GM12878 (cell line): ENCODE results near the gene MSL1. TPM values are rescaled to one million over a fixed set of nuclear protein-coding genes. Genes with fewer than 3 reads are reported as not detected.
A peak's percentile ranks its signal among the peaks of the same experiment; 100 is the strongest.

Experiments
- DPF2 ChIP-seq: fragments of 450-650 bp; IDR thresholded peaks from 2 replicates; pipeline ENCODE4 v1.6.1; 2017; ENCODE audit warnings: mild to moderate bottlenecking
- IRF4 ChIP-seq: IDR thresholded peaks from 2 replicates; pipeline ENCODE4 v1.6.1; 2011; ENCODE audit warnings: low read depth, low read length
- JUND ChIP-seq: IDR thresholded peaks from 2 replicates; pipeline ENCODE4 v1.6.1; 2012; ENCODE audit warnings: low read depth, mild to moderate bottlenecking, low read length, improper control_type of control experiment, moderate library complexity
- LARP7 ChIP-seq: fragments of 450-650 bp; IDR thresholded peaks from 2 replicates; pipeline ENCODE4 v1.6.1; 2017; ENCODE audit warnings: mild to moderate bottlenecking
- NFYA ChIP-seq: IDR thresholded peaks from 2 replicates; pipeline ENCODE4 v1.6.1; 2011; ENCODE audit warnings: low read depth, mild to moderate bottlenecking, low read length, improper control_type of control experiment, borderline replicate concordance
- NR2C2 ChIP-seq: IDR thresholded peaks from 2 replicates; pipeline ENCODE4 v1.6.1; 2011; ENCODE audit warnings: borderline replicate concordance, low read depth; ENCODE audit not compliant: control insufficient read depth, insufficient read length
- NRF1 ChIP-seq: conservative IDR thresholded peaks from 2 replicates; pipeline ENCODE4 v1.6.1; 2011; ENCODE audit warnings: mild to moderate bottlenecking, low read depth, low read length, improper control_type of control experiment
- RBBP5 ChIP-seq: fragments of 200-600 bp; sonication (generic); conservative IDR thresholded peaks from 2 replicates; pipeline ENCODE4 v1.6.1; 2016
- SMAD5 ChIP-seq: IDR thresholded peaks from 2 replicates; pipeline ENCODE4 v1.6.1; 2016; ENCODE audit warnings: antibody characterized with exemption, low read depth
- SPI1 ChIP-seq: IDR thresholded peaks from 2 replicates; pipeline ENCODE4 v1.6.1; 2011; ENCODE audit warnings: low read depth, mild to moderate bottlenecking, low read length, moderate library complexity, borderline replicate concordance; ENCODE audit not compliant: insufficient read depth
- ZNF217 ChIP-seq: fragments of 450-650 bp; IDR thresholded peaks from 2 replicates; pipeline ENCODE4 v1.6.1; 2017; ENCODE audit warnings: antibody characterized with exemption, mild to moderate bottlenecking
- polyA plus RNA-seq, 11 experiments: library from polyadenylated mRNA; depleted of rRNA in 4 of 11; unstranded in 6 of 11; stranded (reverse) in 5 of 11; fragments of >200 nt; fragmentation: Nextera tagmentation in 4 of 11; fragmentation: Illumina TruSeq in 1 of 11; extraction: Ambion mirVana in 4 of 11; extraction: Trizol in 1 of 11; gene quantifications; 1 replicate in 1 of 11; 2 replicates in 10 of 11; pipeline versions ENCODE4 v1.2.1 to v1.2.3, GENCODE V29; 2011 to 2016; ENCODE audit warnings: inconsistent platforms in 2 of 11, missing spikeins in 2 of 11, low read depth in 1 of 11
- total RNA-seq, 4 experiments: library from RNA; depleted of rRNA in 3 of 4; stranded (reverse); fragments of >200 nt in 3 of 4; fragmentation: Illumina TruSeq in 1 of 4; extraction: Trizol in 1 of 4; gene quantifications; 2 replicates each; pipeline versions ENCODE4 v1.2.1 to v1.2.3, GENCODE V29; 2013 to 2021
- TF ChIP-seq, protein P1 (sequence below): fragments of 450-650 bp; IDR thresholded peaks from 2 replicates; pipeline ENCODE4 v1.6.1; 2017; ENCODE audit warnings: borderline replicate concordance
- TF ChIP-seq, protein P2 (sequence below), 3 experiments: IDR thresholded peaks in 2 of 3; conservative IDR thresholded peaks in 1 of 3; 2 replicates each; pipeline ENCODE4 v1.5.1; 2011; ENCODE audit warnings: low read depth in 3 of 3, low read length in 3 of 3, mild to moderate bottlenecking in 3 of 3, control low read depth in 2 of 3, moderate library complexity in 2 of 3, inconsistent platforms in 1 of 3, mixed read lengths in 1 of 3; ENCODE audit not compliant: control insufficient read depth in 2 of 3, insufficient read depth in 1 of 3; ENCODE audit errors: extremely low read depth in 1 of 3
- TF ChIP-seq, protein P3 (sequence below): IDR thresholded peaks from 2 replicates; pipeline ENCODE4 v1.6.1; 2011; ENCODE audit warnings: low read depth, low read length, improper control_type of control experiment, borderline replicate concordance
- TF ChIP-seq, protein P4 (sequence below): IDR thresholded peaks from 2 replicates; pipeline ENCODE4 v1.6.1; 2012; ENCODE audit warnings: low read length, inconsistent platforms
- TF ChIP-seq, protein P5 (sequence below): fragments of 450-650 bp; formaldehyde crosslinking; IDR thresholded peaks from 2 replicates; pipeline ENCODE4 v1.4.0; 2020; ENCODE audit warnings: mild to moderate bottlenecking, moderate library complexity
- TF ChIP-seq, protein P6 (sequence below): IDR thresholded peaks from 2 replicates; pipeline ENCODE4 v1.6.1; 2012; ENCODE audit warnings: low read depth, low read length, improper control_type of control experiment

MSL1 gene
- total and polyA plus RNA-seq, 10 of the 15 experiments (the other 5 are each of a cell fraction or from before 2014, with no cell fraction given) = 6.1 to 95.2 (median 51.8) TPM

DNA sequence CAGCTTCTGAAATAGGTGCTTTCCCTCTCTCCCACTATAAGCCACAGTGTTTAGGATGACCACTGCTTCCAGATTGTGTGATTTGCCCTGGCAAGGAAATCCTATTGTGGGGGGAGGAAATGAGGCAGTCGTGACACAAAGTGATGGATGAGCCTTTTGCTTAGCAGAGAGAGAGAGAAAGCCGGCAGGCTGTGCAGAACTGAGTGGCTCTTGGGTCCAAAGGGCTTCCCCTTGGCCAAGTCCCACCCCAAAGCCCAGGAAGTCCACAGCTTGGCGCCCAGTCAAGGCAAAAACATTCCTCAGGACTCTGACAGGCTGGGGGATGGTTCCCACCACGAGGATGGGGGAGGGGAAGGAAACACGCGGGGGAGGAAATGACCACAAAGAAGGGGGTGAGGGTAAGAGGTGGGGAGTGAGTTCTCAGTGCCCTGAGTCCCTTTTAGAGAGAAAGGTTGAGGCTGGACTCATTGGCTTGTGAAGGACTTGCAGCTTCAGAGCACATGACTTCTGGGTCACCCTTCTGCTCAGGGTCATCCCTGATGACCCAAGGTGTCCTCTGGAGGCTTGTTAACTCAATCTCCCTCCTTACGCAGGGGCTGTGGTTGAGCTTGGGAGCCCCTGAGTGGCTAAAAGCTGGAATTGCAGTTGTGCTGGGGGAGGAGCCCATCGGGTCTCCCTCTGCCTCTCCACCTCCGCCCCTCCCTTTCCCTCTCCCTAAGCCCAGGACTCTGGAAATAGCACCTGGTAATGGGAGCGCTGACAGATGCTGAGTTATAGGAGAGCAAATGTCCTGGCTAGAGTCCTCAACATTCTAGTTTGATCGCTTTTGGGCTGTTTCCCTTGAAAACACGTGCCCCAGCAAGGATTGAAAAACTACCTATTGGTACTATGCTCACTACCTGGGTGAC lies 10.3 kb upstream of the MSL1 start (continued):
- TF ChIP-seq, protein P1, sequence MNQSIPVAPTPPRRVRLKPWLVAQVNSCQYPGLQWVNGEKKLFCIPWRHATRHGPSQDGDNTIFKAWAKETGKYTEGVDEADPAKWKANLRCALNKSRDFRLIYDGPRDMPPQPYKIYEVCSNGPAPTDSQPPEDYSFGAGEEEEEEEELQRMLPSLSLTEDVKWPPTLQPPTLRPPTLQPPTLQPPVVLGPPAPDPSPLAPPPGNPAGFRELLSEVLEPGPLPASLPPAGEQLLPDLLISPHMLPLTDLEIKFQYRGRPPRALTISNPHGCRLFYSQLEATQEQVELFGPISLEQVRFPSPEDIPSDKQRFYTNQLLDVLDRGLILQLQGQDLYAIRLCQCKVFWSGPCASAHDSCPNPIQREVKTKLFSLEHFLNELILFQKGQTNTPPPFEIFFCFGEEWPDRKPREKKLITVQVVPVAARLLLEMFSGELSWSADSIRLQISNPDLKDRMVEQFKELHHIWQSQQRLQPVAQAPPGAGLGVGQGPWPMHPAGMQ = no peak
- TF ChIP-seq NFYA (no peak), ZNF217 (no peak), NRF1 (no peak), LARP7 (no peak), SPI1 (no peak), RBBP5 (no peak), DPF2 (peak; percentile 61; the same call in 1 of the 2 replicates), JUND (0 out of 2 replicates have a peak, but pooled peaks have one; percentile 11), IRF4 (no peak), NR2C2 (no peak), SMAD5 (no peak)
- TF ChIP-seq, protein P2, sequence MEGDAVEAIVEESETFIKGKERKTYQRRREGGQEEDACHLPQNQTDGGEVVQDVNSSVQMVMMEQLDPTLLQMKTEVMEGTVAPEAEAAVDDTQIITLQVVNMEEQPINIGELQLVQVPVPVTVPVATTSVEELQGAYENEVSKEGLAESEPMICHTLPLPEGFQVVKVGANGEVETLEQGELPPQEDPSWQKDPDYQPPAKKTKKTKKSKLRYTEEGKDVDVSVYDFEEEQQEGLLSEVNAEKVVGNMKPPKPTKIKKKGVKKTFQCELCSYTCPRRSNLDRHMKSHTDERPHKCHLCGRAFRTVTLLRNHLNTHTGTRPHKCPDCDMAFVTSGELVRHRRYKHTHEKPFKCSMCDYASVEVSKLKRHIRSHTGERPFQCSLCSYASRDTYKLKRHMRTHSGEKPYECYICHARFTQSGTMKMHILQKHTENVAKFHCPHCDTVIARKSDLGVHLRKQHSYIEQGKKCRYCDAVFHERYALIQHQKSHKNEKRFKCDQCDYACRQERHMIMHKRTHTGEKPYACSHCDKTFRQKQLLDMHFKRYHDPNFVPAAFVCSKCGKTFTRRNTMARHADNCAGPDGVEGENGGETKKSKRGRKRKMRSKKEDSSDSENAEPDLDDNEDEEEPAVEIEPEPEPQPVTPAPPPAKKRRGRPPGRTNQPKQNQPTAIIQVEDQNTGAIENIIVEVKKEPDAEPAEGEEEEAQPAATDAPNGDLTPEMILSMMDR (IDR thresholded peaks at IDR 0.05 in 2 of 3, conservative IDR thresholded peaks at IDR 0.05 in 1 of 3; ENCODE audit: control insufficient read depth in 2 of 3, extremely low read depth in 1 of 3, insufficient read depth in 1 of 3, low read depth in 3 of 3, low read length in 3 of 3) = peak; percentile 78 to 96 (median 84)
- TF ChIP-seq, protein P3, sequence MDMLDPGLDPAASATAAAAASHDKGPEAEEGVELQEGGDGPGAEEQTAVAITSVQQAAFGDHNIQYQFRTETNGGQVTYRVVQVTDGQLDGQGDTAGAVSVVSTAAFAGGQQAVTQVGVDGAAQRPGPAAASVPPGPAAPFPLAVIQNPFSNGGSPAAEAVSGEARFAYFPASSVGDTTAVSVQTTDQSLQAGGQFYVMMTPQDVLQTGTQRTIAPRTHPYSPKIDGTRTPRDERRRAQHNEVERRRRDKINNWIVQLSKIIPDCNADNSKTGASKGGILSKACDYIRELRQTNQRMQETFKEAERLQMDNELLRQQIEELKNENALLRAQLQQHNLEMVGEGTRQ = no peak
- TF ChIP-seq, protein P4, sequence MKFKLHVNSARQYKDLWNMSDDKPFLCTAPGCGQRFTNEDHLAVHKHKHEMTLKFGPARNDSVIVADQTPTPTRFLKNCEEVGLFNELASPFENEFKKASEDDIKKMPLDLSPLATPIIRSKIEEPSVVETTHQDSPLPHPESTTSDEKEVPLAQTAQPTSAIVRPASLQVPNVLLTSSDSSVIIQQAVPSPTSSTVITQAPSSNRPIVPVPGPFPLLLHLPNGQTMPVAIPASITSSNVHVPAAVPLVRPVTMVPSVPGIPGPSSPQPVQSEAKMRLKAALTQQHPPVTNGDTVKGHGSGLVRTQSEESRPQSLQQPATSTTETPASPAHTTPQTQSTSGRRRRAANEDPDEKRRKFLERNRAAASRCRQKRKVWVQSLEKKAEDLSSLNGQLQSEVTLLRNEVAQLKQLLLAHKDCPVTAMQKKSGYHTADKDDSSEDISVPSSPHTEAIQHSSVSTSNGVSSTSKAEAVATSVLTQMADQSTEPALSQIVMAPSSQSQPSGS = no peak
- TF ChIP-seq, protein P5, sequence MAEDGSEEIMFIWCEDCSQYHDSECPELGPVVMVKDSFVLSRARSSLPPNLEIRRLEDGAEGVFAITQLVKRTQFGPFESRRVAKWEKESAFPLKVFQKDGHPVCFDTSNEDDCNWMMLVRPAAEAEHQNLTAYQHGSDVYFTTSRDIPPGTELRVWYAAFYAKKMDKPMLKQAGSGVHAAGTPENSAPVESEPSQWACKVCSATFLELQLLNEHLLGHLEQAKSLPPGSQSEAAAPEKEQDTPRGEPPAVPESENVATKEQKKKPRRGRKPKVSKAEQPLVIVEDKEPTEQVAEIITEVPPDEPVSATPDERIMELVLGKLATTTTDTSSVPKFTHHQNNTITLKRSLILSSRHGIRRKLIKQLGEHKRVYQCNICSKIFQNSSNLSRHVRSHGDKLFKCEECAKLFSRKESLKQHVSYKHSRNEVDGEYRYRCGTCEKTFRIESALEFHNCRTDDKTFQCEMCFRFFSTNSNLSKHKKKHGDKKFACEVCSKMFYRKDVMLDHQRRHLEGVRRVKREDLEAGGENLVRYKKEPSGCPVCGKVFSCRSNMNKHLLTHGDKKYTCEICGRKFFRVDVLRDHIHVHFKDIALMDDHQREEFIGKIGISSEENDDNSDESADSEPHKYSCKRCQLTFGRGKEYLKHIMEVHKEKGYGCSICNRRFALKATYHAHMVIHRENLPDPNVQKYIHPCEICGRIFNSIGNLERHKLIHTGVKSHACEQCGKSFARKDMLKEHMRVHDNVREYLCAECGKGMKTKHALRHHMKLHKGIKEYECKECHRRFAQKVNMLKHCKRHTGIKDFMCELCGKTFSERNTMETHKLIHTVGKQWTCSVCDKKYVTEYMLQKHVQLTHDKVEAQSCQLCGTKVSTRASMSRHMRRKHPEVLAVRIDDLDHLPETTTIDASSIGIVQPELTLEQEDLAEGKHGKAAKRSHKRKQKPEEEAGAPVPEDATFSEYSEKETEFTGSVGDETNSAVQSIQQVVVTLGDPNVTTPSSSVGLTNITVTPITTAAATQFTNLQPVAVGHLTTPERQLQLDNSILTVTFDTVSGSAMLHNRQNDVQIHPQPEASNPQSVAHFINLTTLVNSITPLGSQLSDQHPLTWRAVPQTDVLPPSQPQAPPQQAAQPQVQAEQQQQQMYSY (CRISPR knock-in tag) = no peak
- TF ChIP-seq, protein P6, sequence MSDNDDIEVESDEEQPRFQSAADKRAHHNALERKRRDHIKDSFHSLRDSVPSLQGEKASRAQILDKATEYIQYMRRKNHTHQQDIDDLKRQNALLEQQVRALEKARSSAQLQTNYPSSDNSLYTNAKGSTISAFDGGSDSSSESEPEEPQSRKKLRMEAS = peak; percentile 43; the same call in 1 of the 2 replicates
